Glutamatergic neuron (in vitro differentiated cells): ENCODE results near the gene HPD. TPM values are rescaled to one million over a fixed set of nuclear protein-coding genes. Genes with fewer than 3 reads are reported as not detected.
A peak's percentile ranks its signal among the peaks of the same experiment; 100 is the strongest.
"Not testable (repeated sequence)": the region's sequence is repeated elsewhere in the genome, so short reads cannot be mapped to it uniquely, and the experiment has no call there.

Experiments used
- DNase-seq: peaks from one replicate; pipeline ENCODE4 v3.0.0; 2022
- H3K27ac Mint-ChIP-seq: one replicate; pipeline ENCODE4 v1.8.0; 2020; ENCODE audit warnings: mild to moderate bottlenecking, mixed read lengths, inconsistent platforms; ENCODE audit not compliant: unreplicated experiment
- H3K27me3 Mint-ChIP-seq: one replicate; pipeline ENCODE4 v1.8.0; 2020; ENCODE audit warnings: mild to moderate bottlenecking, moderate library complexity, mixed read lengths, inconsistent platforms; ENCODE audit not compliant: unreplicated experiment
- H3K36me3 Mint-ChIP-seq: one replicate; pipeline ENCODE4 v1.8.0; 2020; ENCODE audit warnings: mild to moderate bottlenecking, mixed read lengths, inconsistent platforms; ENCODE audit not compliant: unreplicated experiment
- H3K4me1 Mint-ChIP-seq: one replicate; pipeline ENCODE4 v1.8.0; 2020; ENCODE audit warnings: mild to moderate bottlenecking, low read depth, mixed read lengths, inconsistent platforms; ENCODE audit not compliant: unreplicated experiment
- H3K4me3 Mint-ChIP-seq: one replicate; pipeline ENCODE4 v1.8.0; 2020; ENCODE audit warnings: mild to moderate bottlenecking, mixed read lengths, inconsistent platforms; ENCODE audit not compliant: unreplicated experiment
- H3K9me3 Mint-ChIP-seq: one replicate; pipeline ENCODE4 v1.8.0; 2020; ENCODE audit warnings: mild to moderate bottlenecking, moderate library complexity, mixed read lengths, inconsistent platforms; ENCODE audit not compliant: unreplicated experiment
- CTCF ChIP-seq: fragments of 200-600 bp; sonication (generic); IDR thresholded peaks from one replicate; pipeline ENCODE4 v1.5.0; 2021; ENCODE audit not compliant: partially characterized antibody, unreplicated experiment
- total RNA-seq: library from RNA; stranded (reverse); fragmentation: NEBNext Ultra II Directional; extraction: Animal tissue kit (Norgen Biotek cat#: 25700); gene quantifications from one replicate; pipeline ENCODE4 v1.2.1, GENCODE V29; 2021; ENCODE audit not compliant: unreplicated experiment

HPD gene
- total RNA-seq, 1 donor from 2014 or later, result not detected

GRCh38 chr12:121894633-121895032, 36.0 kb upstream of the HPD start:
- DNase-seq, result peak; percentile 22
- H3K27ac Mint-ChIP-seq, result no peak overlapping the region
- no peak overlapping the region for H3K4me3 Mint-ChIP-seq

GRCh38 chr12:121893961-121894460, 35.4 kb upstream of the HPD start:
- Mint-ChIP-seq H3K27ac (no peak overlapping the region), H3K36me3 (no peaks in the 10 kb centered on the region), H3K4me1 (peaks cover 15% of the 10 kb centered on the region), H3K9me3 (peaks cover 1% of the 10 kb centered on the region), H3K27me3 (no peaks in the 10 kb centered on the region), H3K4me3 (no peak overlapping the region)
- DNase-seq, result no peak
- TF ChIP-seq CTCF, result no peak

More at GRCh38 chr12:121894633-121895032, 36.0 kb upstream of the HPD start:
- Mint-ChIP-seq H3K36me3 (no peaks in the 10 kb centered on the region), H3K9me3 (peaks cover 1% of the 10 kb centered on the region), H3K27me3 (no peaks in the 10 kb centered on the region), H3K4me1 (peaks cover 12% of the 10 kb centered on the region)
- no peak for TF ChIP-seq CTCF

- Mint-ChIP-seq H3K27ac (no peak overlapping the region), H3K4me3 (no peak overlapping the region), H3K9me3 (peaks cover 4% of the 10 kb centered on the region), H3K36me3 (no peaks in the 10 kb centered on the region), H3K4me1 (peaks cover 15% of the 10 kb centered on the region), H3K27me3 (peaks cover 2% of the 10 kb centered on the region)
- TF ChIP-seq CTCF, result no peak
- no peak for DNase-seq
Measured at GRCh38 chr12:121892673-121893561, 34.3 kb upstream of the HPD start.

GRCh38 chr12:121889661-121890060, 31.0 kb upstream of the HPD start:
- not testable (repeated sequence) for H3K27me3 Mint-ChIP-seq, H3K36me3 Mint-ChIP-seq, H3K9me3 Mint-ChIP-seq, DNase-seq
- Mint-ChIP-seq H3K27ac (peak overlapping the region; percentile 15), H3K4me1 (peaks cover 13% of the 10 kb centered on the region), H3K4me3 (peak overlapping the region; percentile 99)

GRCh38 chr12:121889274-121889624, 30.6 kb upstream of the HPD start:
- H3K4me3 Mint-ChIP-seq, result peak overlapping the region; percentile 99

More at GRCh38 chr12:121889274-121889624, 30.6 kb upstream of the HPD start:
- no peak for TF ChIP-seq CTCF
- peaks cover 13% of the 10 kb centered on the region for H3K4me1 Mint-ChIP-seq
- peaks cover 3% of the 10 kb centered on the region for H3K9me3 Mint-ChIP-seq
- DNase-seq, result no peak
- no peaks in the 10 kb centered on the region for H3K36me3 Mint-ChIP-seq
- peak overlapping the region; percentile 97 for H3K27ac Mint-ChIP-seq
- peaks cover 5% of the 10 kb centered on the region for H3K27me3 Mint-ChIP-seq
